Measurements from ENCODE around the gene PROCR.
"Not testable (repeated sequence)": the region's sequence is repeated elsewhere in the genome, so short reads cannot be mapped to it uniquely, and the experiment has no call there.

The PROCR gene

GRCh38 chr20:35171753-35172433, at the start of gene PROCR:
Gene PROCR, plus strand, starts transcription at chr20:35172072. Its CDS starts 83 bp downstream, at chr20:35172155.
- DNase-seq (ENCODE audit: insufficient read length, low spot score) (peak; percentile 93), FAIRE-seq (peak; percentile 82)

GRCh38 chr20:35122756-35123405, 49.0 kb upstream of the PROCR start:
- DNase-seq (ENCODE audit: insufficient read length, low spot score) (no peak), FAIRE-seq (no peak)

- no peak for DNase-seq (ENCODE audit: insufficient read length, low spot score)
- no peak for FAIRE-seq
Measured at GRCh38 chr20:35125753-35126152, 46.1 kb upstream of the PROCR start.

DNA sequence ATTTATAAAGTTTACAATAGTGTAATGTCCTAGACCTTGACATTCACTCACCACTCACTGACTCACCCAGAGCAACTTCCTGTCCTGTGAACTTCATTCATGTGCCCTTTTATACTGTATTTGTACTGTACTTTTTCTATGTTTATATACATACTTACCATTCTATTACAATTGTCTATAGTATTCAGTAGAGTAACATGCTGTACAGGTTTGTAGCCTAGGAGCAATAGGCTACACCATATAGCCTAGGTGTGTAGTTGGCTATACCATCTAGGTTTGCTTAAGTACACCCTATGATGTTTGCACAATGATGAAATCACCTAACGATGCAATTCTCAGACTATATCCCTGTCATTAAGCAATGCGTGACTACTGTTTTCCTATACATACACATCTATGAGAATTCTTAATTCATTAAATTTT, 42.2 kb upstream of the PROCR start:
- FAIRE-seq: no peak
- no peak for DNase-seq (ENCODE audit: insufficient read length, low spot score)

DNA sequence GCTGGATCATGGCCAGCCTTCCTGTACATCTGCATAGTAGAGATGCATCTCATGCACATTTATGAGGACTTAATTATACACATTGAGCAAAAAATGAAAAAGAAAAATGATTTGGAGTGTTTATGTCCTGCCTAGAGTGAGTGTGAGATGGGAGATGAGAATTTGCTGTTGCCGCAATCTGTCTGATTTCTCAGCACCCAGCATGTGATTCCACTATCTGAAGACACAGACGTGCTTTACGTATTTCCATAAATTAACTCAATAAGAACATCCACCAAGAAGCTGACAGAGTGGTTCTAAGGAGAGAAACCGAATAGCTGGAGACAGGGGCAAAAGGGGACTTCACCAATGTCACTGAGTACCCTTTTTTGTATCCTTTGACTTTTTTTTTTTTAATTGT, 39.9 kb upstream of the PROCR start:
- FAIRE-seq (no peak), DNase-seq (ENCODE audit: insufficient read length, low spot score) (no peak)

DNA sequence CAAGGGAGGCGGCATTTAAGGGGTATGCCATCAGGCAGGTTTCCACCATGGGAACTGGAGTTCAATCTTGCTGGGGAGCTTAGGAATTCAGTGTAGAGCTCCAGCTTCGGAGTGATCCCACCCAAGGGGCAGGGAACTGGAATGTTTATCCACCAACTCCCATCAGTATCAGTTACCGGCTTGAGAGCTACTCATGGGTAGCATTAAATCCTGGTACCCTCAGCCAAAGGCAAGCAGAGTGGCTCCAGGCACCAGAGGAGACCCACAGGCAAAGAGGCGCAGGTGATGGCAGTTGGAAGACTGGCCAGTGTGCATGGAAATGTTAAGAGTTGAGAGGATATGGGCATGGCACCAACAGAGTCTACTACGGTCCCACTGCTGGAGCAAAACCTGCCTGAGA, 38.8 kb upstream of the PROCR start:
- FAIRE-seq (no peak), DNase-seq (ENCODE audit: insufficient read length, low spot score) (no peak)

DNA sequence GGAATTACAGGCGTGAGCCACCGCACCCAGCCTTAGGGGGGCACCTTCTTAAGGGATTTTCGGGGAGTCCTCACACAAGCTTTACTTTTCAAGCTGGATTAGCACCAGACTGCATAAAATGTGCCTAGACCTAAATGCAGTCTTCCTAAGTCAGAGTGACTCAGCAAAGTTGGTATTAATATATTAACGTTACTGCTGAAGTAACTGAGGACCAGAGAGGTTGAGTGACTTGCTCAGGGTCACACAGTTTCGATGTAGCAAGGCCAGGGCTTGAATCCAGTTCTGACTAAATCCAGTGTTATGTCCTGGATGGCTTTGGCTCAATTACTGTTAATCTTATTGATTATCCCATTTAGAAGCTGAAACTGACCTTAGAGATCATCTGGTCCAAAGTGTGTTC, 38.1 kb upstream of the PROCR start:
- DNase-seq (ENCODE audit: insufficient read length, low spot score) (no peak), FAIRE-seq (no peak)

DNA sequence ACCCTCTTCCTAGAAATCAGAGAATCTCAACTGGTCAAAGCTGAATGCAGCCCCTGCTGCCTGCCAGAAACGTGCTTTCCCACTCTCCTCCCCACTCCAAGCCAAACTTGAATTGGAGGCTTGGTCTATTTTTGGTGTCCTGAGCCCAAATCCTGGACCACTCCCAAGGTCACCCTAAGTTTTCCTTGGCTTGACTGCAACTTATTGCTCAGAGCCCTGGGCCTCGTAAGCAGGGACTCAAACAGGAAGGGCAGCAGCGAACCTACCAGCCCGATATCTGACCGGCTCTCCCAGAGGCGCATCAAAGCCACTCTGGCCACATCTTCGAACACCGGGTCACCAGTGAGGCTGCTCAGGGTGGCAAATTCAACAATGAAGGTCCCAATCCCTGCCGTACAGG, 37.4 kb upstream of the PROCR start:
- DNase-seq (ENCODE audit: insufficient read length, low spot score) (no peak), FAIRE-seq (no peak)

GRCh38 chr20:35134880-35135279, 37.0 kb upstream of the PROCR start:
- no peak for DNase-seq (ENCODE audit: insufficient read length, low spot score)
- FAIRE-seq: no peak

DNA sequence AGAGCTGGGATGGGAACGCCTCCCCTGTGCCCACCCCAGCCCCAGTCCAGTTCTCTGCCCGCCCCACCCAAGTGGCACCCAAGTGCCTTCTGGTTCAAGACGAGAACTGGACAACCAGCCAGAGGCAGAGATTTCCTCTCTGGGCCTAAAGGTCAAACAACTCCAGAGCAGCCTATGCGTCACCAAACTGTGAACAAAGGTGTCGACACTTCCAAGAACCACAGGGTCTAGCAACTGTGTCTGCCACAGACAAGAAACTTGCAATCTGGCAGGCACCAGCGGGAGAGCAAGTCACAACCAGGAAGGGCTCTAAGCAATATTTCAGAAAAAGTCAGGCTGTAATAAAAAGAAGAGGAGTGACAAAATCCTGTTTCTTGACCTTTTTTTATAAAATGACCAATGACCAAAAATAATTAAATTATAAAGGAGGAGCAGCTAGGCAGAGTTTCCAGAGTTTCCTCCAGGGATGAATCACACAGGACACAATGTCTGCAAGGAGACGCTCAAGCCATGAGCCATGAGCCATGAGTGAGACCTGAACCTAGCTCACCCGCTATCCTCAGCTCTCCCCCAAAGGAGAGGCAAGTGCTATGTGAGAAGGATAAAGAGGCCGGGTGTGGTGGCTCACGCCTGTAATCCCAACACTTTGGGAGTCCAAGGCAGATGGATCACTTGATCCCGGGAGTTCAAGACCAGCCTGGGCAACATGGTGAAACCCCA, 35.8 kb upstream of the PROCR start:
- FAIRE-seq (no peak), DNase-seq (ENCODE audit: insufficient read length, low spot score) (no peak)

DNA sequence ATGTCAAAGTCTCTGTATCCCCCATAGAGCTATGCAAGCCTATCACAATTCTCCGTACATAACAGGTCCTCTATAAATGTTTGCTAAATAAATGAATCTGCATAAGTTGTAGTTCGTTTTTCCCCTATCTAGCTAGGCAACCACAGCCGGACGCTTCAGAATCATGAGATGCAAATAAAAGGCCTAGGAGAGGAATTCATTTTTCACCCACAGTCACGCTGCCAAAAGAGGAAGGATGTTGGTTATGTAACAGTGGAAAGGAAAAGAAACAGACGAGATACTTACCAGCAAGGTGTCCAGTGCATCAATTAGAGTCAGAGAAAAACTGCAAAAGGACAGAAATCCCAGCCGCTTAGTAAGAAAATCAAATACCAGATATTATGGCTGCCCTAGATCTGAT, 27.2 kb upstream of the PROCR start:
- no peak for FAIRE-seq

DNA sequence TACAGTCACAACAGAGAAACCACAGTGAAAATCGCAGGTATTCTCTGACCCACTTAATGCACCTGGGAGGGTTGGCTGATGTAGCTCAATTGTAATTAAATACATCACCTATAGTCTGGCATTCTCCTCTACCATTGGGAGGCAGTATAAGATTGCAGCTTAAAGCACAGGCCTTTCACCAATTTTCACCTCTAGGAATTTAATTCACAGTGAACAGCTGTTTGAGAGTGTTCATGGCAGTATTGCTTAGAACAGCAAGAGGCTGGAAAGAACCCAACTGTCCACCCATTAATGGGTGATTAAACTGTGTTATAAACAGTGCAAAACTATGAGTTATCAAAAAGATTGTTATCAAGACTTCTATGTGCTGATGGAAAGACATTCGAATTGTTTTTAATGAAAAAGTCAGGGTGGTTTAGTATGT, 26.7 kb upstream of the PROCR start:
- no peak for FAIRE-seq
- peak; percentile 68 for DNase-seq (ENCODE audit: insufficient read length, low spot score)

More for the DNA sequence above, 27.2 kb upstream of the PROCR start:
- DNase-seq (ENCODE audit: insufficient read length, low spot score): no peak

DNA sequence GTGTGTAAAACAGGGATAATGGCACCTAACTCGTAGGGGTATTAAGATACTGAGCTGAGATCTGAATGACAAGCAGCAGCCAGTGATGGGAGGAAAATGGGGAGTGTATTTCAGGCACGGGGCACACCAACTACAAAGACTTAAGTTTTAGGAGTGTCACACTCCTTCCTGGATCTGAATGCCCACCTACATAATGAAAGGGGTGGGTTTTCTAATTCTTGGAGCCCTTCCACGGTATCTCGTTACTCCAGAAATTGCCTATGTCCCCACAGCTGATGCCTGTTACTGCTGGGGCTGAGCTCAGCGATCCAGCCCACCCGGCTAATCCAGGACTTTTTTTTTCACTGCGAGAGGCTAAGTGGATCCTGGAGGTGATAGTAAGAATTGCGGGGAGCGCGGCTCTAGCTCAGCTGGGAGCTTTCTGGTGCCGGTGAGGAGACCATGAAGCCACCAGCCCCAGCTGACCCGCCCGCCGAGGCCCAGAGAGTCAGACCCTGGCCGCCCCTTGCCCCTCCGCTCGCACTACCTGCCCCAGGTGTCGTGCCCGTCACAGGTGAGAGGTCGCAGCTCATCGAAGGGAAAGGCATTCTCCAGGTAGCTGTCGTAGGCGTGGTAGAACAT, 25.5 kb upstream of the PROCR start:
- FAIRE-seq (no peak), DNase-seq (ENCODE audit: insufficient read length, low spot score) (no peak)

DNA sequence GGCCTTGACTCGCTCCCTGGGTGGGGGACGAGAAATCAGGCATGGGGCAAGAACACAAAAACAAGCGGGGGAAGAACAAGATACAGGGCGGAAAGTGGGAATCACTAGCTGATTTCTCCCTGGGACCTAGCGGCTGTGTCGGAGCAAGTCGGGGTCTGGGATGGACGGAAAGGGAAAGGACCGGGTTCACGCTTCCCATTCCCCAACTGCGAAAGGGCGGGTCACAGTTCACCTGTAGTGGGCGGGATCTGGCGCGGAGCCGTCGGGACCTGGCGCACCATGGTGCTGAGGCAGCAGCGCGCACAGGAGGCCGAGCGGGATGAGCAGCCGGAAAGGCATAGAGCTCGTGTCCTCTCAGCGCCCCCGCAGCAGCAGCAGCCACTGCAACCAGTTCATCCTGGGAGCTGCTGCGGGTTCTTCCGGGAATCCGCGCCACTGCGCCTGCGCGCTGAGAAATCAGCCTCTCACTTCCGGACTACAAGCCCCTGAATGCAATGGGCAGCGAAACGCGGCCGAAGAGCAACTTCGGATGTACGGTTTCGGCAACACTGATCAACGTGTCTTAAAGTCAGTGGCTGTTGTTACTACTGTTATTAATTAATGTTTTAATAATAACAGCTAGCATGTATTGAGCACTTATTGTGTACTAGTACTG, 24.8 kb upstream of the PROCR start, which contains the start of gene EDEM2:
Gene EDEM2, minus strand, starts transcription at position 417 of the 655 bp plus-strand sequence. Its CDS starts 78 bp downstream, at position 339.
- FAIRE-seq (peak; percentile 69), DNase-seq (ENCODE audit: insufficient read length, low spot score) (peak; percentile 98)

DNA sequence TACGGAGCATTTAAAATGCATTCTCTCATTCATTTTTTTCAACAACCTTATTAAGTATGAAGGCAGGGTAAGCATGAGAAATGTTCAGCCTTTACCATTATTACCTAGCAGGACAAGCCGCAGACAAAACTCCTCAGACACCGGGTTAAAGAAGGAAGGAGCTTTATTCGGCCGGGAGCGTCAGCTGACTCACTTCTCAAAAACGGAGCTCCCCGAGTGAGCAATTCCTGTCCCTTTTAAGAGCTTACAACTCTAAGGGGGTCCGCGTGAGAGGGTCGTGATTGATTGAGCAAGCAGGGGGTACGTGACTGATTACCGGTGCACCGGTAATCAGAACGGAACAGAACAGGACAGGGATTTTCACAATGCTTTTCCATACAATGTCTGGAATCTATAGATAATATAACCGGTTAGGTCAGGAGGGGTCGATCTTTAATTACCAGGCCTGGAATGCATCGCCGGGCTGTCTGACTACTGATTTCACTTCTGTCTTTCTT, 24.2 kb upstream of the PROCR start:
- FAIRE-seq; DNase-seq (ENCODE audit: insufficient read length, low spot score): not testable (repeated sequence)

DNA sequence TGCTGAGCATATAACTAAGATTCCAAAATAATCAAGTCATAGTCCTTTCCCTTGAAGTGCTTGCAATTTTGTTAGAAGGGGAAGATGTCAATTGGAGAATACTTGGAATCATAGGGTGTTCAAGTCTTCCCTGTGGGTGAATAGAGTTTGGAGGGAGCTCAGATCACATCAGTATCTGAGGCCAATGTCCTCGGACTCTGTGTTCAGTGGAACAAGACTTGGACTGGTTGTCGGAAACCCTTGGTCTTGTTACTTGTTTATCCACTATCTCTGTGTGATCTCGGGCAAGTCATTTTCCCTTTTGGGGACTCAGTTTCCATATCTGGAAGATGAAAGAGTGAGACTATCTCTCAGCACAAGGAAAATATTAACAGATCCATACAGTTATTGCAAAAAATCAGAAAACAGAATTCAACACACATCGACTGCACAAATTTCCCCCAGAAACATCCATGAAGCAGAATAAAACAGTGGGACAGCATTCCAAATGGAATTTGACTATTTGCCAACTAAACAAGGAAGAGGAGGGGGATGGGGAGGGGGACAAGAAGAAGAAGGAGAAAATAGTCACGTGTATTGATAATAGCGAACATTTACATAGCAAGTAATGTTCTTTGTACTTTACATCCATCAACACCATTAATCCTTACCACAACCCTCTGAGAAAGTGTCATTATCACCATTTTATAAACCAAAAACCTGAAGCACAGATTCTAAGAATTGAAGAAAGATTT, 20.9 kb upstream of the PROCR start:
- FAIRE-seq (no peak), DNase-seq (ENCODE audit: insufficient read length, low spot score) (no peak)

DNA sequence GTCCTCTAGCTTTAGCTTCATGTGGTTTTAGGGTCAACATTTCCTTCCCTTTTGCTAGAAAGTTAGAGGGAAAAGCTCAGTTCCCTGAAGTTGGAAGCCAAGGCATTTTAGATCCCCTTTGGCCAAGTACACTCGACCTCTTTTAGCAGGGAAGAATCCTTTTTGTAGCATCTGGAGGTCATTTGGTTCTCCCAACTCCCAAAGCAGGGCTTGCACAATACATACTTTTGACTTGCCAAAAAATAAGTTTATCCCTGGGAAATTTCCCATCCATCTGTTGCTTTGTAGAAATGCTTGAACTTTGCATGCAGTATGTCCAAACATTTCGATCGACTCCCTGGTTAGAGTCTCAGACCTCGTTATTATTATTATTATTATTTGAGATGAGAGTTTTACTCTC, 20.1 kb upstream of the PROCR start:
- FAIRE-seq (no peak), DNase-seq (ENCODE audit: insufficient read length, low spot score) (no peak)

GRCh38 chr20:35155936-35156335, 15.9 kb upstream of the PROCR start:
- FAIRE-seq (no peak), DNase-seq (ENCODE audit: insufficient read length, low spot score) (no peak)

- no peak for DNase-seq (ENCODE audit: insufficient read length, low spot score)
- FAIRE-seq: no peak
Measured at GRCh38 chr20:35156978-35157377, 14.9 kb upstream of the PROCR start.

DNA sequence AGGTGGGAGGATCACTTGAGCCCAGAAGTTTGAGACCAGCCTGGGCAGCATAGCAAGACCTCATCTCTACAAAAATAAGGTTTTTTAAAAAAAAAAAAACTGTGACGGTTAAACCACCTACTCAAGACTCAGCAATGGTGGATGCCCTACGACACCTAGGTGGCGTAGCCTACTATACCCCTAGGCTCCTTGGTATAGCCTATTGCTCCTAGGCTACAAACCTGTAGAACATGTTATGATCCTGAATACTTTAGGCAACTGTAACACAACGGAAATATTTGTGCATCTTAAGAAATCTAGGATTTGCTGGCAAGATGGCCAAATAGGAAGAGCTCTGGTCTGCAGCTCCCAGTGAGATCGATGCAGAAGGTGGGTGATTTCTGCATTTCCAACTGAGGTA, 11.5 kb upstream of the PROCR start:
- not testable (repeated sequence) for DNase-seq (ENCODE audit: insufficient read length, low spot score); FAIRE-seq
